Islet of Langerhans (tissue), 1 donor: ENCODE results near the gene HELZ.

Experiments used
- FAIRE-seq: peaks from one replicate; lab custom pipeline; 2011; peaks lifted over from hg19 to GRCh38; lab: Jason Lieb, UNC

HELZ gene

DNA sequence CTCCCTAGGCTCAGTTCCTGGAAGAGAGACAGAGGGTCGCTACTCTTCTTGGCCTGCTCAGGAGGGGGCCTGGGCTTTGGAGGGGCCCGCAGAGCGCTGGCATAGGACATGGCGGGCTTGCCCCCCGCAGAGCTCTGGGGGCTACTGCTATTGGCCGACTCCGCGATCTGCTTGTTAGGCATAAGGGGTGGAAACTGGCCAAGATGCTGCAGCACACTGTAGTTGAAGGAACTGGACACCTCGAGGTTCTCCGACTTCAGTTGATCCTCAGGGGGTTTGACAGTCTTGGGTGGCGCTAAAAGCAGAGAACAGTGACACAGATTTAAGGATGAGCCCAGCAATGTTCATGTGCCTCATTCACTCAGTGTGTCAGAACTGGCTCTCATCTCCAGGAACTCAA is 166.7 kb downstream of the HELZ start:
- no peak for FAIRE-seq

DNA sequence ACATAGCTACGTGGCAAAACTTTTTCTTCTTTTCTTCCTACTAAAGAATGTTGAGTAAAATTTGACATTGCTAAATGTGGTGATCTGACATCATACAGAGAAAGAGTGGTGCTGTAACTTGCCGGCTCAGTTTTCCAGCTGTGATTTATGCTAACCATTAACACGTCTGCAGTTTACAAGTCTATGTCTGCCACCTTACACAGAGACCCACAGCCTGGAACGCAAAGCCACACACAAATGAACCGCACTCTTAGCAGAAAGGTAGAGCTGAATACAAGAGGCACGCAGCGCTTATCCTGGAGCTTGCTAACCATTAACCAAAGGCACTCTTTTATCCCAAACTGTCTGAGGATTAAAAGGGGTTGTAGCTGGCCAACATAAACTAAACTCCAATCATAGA is 168.7 kb downstream of the HELZ start:
- no peak for FAIRE-seq

DNA sequence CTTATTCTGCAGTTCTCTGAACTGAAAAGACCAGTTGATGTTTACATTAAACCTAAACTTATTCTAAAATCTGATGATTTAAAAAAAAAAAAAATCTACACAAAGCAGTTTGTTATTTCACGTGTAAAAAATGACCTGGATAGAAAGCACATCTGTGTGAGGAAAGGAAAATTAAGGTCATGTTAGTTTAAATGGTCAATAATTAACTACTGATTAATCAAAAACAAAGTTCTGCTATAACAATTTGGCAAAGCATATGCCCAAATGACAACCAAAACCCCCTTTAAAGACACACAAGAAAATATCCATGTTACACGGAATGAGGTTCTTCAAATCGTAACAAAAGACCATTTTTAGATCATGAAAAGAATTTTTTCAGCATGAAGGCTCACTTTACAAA is 170.2 kb downstream of the HELZ start:
- FAIRE-seq, result peak; percentile 97

DNA sequence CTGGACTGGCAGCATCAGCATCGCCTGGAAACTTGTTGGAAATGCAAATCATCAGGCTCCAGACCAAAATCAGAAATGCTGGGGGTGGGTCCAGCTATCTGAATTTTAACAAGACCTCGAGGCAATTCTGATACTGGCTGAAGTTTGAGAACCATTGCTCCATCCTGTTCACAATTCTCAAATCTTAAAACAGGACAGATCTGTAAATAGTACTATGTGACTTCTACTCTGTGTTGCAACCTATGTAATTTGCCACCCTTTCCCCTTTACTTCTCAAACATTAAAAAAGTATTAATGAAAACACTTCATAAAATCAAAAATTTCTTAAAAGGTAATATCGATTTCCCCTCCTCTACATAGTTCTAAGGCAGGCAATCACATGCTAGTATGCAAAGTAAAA is 172.1 kb downstream of the HELZ start:
- no peak for FAIRE-seq

DNA sequence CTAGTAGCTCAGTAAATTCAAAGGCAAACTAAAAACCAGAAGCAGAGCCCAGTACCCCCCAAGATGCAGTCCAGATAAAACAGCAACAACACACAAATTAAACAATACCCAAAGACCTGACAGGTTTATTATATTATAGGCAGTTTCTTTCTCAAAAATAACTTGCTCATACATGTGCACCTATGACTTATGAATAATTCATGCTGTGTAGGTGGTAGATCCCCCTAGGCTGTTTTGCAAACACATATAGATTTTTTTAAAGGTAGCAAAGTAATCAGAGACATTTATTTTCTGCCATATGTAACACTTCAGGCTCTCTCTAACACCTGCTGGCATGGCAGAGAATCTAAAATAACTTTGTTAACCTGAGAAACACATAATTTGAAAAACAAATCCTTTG is 173.4 kb downstream of the HELZ start:
- no peak for FAIRE-seq

DNA sequence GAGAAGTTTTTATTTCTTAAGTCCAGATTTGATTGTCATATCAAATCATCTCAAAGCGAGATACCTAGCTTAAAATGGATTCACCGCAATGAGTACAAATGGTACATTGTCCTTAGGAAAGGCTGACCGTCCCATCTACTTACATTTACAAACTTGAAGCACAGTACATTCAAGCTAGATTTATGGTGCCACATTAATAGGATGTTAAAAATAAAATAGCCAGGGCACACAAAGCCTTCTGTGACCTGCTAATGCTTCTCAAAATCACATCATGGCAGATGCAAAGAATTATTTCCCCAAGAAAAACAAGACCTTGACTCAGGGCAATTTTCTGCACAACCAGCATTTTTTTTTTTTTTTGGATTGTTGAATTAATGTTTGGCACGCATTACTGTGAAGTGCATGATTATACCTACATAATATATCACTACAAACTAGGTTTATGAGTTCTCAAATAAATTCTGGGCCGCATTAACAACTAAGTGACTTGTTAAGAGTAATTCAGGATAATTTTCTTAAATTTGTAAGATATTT is 175.3 kb downstream of the HELZ start:
- FAIRE-seq, result peak; percentile 45

DNA sequence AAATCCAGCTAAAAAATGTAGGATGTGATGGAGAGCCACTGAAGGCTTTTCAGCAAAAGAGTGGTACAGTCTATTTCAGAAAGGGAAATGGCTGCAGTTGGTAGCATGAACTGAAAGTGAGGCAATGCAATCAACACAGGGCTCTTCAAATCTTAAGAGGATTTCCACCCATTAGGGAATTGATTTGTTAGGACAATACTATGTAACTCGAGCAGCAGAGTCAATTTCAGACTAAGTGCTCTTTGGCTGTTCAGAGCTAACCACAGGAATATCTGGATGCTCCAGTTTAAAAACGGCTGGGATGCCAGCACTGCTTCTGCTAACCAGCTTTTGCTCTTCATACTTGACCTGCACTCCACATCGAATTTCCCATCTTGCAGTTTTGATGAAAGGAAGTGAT is 176.0 kb downstream of the HELZ start:
- FAIRE-seq, result no peak

DNA sequence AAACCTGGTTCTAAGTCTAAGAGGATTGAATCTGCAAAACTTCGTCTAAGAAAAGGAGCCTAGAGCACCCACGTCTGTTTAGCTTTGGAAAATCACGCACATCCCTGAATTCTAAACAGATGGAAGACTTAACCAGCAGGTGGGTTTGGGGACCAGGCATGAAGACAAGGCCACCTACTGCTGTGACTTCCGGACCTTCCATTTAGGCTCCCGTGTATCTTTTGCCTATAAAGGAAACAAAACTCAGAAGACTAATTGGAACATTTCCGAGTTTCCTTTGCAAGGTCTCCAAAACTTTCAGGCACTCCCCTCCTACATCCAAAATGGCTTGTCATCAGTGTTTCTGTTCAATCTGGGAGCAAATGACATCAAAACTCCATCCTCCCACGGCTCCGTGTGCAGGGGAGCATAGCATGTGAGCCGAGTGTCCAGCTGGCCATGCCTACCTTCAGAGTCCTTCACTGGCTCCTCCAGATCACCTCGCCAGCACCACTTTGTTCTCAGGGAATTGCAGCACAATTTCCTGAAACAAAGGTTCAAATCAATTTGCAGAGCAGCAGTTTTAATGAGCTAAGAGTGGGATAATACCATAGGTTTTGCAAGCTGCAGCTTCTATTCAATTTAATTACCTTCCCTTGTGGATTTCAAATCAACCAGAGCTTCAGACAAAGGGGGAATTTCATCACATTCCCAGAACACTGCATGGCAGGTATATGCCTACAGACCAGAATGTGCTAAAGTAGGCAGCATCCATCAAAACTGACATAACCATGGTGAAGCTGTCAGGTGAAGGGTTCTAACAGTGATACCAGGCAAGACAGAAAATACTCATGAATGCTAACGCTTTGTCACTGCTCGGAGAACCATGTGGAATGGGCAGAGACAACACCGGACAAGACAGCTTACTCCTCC is 177.2 kb downstream of the HELZ start:
- no peak for FAIRE-seq

DNA sequence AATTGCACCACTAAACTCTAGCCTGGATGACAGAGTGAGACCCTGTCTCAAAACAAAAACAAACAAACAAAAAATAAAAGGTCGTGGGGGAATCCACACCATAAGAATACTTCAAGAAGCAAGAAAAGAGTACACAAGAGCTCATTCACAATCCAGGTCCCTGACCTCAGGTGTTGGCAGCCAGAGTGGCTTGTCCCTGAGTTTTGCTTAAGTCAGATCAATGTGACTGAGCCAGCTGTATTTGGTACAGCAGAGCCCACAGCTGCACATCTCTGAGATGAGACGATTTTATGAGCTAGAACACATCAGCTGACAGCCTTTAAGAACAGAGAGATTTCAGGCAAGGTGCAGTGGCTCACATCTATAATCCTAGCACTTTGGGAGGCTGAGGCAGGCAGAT is 178.3 kb downstream of the HELZ start:
- FAIRE-seq, result no peak

DNA sequence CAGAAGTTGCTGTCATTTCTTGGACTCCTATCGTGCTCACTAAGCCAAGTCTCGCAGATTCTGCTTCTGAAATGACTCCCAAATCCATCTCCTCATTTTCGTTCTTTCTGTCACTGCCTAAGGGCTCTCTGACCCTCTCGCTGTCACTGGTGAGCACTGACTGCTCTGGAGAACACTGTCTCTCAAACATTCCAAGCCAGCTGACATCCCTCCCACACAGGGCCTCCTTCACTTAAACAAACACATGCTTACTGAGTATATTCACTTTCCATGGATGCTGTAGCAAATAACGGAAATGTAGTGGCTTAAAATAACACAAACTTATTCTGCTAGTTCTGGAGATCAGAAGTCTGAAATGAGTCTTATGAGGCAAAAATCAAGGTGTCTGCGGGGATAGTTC is 181.9 kb downstream of the HELZ start:
- FAIRE-seq, result no peak

DNA sequence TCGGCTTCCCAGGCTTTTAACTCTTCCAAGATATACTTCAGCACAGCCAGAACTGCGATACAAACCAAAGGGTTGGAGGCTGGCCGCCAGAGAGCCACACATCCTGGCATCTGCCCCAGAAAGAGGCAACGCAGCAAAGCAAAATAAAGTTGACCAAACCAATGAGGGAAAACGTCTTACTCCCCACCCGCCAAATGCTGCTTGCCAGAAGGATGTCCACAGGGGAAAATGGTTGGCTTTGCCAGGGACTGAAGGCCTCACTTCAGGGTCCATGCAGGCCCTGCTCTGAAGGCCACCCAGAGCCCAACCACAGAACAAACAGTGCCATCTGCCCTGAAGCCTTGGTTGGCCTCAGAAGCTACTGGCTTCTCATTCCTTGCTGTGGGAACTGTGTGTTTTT is 185.6 kb downstream of the HELZ start:
- FAIRE-seq, result no peak

DNA sequence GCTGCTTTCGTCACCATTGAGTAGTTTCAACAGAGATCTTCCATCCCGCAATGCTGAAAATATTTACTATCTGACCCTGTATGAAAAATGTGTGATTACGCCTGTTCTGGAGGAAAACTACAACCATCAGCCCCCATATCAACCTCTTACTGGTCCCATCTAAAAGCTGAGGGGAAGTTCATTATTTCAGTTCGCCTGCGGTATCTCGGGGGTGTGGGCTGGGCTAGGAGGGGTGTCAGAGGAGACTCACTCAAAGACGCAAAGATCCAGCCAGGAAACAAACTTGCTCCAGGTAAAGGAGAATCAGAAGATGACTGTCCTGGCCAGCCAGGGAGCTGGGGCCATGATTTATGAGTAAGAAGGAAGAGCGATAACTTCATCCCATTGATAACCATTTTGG is 187.0 kb downstream of the HELZ start:
- no peak for FAIRE-seq

DNA sequence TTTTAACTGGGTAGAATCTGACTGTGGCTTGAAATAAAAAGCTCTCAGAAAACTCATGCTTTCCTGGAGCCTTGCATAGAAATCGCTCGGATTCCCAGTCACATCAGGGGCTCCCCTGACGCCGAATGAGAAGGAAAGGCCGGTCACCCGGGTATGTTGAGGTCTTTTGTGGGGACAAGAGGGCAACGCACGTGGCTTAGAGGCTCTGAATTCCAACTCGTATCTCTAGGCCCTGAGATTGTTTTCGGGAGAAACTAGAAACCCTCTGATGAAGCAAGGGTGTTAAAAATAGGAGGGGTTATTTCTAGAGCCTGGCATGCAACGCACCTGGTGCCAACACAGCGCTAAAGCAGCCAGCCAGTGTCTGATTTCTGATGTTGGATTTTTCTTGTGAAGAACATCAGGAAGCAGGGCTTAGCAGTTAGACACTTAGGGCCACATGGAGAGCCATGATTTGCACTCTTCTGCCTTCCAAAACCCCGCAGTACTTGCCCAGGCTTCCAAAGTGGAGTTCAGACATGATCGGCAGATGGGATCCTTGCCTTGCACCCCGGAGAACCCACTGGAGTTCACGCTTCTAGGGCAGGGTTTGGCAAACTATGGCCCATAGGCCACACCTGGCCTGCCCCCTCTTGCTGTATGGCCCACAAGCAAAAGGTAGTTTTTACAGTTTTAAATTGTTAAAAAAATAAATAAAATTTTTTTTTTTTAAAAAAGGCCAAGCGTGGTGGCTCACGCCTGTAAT is 188.1 kb downstream of the HELZ start:
- no peak for FAIRE-seq

DNA sequence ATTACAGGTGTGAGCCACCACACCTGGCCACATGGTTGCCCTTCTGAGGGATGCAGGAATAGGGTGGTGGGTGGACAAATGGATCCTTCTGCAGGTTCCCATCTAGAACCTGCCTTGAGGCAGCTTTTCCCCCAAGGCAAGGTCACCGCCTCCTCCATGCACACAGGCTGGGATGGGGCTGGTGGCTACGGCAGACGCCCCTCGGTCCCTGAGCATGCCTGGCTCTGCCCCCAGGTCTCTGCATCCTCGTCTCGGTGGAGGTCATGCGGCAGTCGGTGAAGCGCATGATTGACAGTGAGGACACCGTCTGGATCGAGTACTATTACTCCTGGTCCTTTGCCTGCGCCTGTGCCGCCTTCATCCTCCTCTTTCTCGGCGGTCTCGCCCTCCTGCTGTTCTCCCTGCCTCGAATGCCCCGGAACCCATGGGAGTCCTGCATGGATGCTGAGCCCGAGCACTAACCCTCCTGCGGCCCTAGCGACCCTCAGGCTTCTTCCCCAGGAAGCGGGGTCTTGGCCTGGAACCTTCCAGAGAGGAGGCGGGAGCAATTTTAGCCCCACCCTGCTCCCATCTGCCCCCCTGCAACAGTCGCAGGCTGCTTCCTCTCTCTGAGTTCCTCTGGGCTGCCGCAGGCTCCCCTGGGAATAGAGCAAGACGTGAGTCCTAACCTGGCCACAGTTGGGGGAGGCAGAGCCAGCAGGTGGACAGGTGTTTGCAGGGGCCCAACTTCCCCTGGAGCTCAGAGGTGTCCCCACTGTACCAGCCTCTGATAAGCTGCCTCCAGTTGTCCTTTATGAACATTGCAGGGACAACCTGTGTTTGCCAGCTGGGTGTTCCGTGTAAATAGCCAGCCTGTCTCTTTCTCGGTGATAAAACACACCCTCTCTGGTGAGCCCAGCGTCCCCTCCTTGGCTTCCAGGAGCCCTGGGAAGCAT is 188.9 kb downstream of the HELZ start:
- FAIRE-seq, result no peak

DNA sequence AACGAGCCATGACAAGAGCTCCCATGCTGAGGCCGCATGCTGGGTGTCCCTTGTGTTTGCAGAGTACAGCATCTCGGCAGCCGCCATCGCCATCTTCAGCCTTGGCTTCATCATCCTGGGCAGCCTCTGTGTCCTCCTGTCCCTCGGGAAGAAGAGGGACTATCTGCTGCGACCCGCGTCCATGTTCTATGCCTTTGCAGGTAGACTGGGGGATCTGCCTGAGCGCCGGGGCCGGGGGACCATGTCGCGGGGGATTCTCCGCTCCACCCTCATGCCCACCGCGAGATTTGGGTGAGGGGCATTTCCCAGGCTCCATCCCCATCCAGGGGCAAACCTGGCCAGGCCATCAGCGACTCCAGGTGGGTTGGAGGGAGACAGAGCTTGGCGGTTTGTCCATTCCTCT is 190.0 kb downstream of the HELZ start:
- FAIRE-seq, result no peak

DNA sequence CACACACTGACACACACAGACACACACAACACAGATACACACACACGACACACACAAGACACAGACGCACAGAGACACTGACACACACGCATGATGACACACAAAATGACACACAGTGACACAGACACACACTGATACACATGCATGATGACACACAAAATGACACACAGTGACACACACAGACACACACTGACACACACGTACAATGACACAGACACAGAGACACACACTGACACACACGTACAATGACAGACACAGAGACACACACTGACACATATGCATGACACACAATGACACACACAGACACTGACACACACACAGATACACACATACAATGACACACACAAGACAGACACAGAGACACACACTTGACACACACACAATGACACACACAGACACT is 190.4 kb downstream of the HELZ start:
- no peak for FAIRE-seq

DNA sequence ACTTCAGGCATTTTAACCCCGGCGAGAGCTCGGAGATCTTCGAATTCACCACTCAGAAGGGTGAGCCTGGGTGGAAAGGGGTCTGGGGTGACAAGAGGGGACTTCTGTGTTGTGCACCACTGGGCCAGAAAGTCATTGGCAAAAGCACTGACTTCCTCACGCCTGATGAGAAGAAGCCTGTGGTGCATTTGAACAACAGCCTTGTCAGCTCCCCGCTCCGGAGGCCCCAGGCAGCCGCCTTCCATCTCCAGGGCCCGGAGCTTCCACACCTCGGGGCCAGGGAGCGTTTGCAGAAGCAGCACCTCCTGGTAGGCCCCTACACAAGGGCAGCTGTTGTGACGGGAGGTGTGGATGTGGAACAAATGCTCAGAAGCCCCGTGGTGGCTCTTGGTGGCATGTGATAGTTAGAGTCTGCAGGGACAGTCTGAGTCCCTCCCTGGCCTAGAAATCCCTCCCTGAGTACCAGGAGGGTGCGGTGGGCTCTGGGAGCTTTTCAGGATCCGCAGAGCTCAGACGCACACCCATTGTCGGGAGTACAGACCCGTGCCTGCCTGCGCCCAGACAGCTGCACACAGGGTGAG is 190.9 kb downstream of the HELZ start:
- FAIRE-seq, result no peak

DNA sequence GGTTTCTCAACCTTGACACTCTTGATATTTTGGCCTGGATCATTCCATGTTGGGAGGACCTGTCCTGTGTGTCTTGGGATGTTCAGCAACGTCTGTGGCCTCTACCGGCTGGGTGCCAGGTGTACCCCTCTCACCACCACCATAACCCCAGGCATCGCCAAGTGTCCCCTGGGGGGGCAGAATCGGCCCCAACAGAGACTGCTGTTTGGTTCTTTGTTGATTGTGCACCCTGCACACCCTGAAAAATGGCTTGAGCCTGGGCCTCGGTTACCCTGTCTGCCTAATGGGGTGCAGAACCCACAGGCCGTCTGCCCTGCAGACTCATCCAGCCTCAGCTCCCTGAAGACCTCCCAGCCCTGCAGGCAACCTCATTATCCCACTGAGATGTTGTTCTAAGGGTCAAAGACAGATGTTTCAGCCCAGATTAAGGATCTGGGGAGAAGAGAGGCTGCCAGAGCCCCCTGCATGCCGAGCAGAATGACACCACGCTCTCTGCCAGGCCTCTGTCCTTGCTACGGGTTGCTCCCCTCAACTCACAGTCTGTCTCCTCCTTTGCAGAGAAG is 191.5 kb downstream of the HELZ start:
- no peak for FAIRE-seq

DNA sequence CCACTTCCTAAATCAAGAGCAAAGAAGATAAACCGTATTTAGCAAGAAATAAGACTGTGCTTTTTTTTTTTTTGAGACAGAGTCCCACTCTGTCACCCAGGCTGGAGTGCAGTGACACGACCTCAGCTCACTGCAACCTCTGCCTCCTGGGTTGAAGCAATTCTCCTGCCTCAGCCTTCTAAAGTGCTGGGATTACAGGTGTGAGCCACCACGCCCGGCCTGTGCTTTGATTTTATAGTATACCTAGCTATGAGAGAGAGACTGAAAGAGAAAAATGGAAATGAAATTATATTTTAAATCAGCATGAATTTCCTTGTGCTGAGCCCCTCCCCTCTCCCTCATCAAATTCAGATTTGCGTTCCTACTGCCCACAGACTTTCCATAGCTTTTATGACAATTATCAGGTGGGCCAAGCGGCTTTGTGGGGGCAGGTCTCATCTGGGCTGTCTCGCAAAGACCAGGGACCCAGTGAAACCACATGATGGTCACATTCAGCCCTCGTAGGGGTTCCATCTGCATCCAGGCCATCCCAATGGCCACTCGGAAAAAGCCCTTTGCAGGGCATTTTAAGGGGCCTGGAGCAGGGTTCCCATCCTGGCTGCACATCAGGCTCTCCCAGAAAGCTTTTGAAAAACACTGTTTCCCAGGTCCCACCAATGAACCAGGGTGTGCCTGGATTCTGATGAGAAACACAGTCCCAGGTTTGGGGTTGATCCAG is 192.1 kb downstream of the HELZ start:
- FAIRE-seq, result no peak

DNA sequence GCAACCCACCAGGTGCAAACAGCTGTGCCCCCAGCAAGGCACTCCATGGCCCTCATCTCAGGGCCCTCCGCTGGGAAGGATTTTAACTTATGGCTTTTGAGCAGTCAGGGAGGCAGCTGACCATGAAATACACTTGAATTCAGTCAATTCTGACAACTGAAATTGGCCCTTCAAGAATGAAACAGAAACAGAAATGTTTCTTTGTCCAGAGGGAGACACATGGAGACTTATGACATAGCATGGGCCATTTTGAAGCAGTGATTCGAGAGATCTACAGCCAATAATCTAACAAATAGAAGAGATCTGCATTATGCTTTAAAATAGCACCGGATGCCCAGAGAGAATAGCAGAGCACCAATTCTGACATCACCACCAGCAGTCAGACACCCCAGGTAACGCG is 193.2 kb downstream of the HELZ start:
- no peak for FAIRE-seq

DNA sequence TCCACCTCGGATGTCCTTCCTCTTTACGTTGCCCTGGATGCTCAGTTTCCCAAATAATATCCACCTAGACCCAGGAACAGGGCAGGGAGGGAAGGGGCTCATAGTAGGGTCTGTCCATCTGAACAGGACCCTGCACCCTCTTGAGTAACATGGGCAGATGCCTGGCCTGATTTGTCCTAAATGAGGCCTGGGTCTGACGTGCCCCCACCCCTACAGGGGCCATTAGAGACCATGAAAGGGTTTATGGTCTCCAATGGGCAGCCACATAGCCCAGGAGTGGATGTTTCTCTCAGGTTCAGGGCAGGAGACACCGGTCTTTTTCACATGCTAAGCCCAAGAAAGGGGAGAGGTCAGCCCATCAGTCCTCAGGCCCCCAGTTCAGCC is 193.8 kb downstream of the HELZ start:
- no peak for FAIRE-seq
